Stimulated activated CD4-positive, alpha-beta T cell treated with anti-CD3 and anti-CD28 coated beads, TNF-alpha, amount 100 ng/mL, for 48 hours (primary cell): ENCODE results near the gene FBXW7.
A peak's percentile ranks its signal among the peaks of the same experiment; 100 is the strongest.

Experiments
- DNase-seq, 3 donors: peaks; one replicate each; pipeline ENCODE4 v3.0.0-alpha.2; 2020; ENCODE audit warnings: low read depth in 3 of 3

FBXW7 gene

GRCh38 chr4:152510349-152511147, 25.3 kb downstream of the FBXW7 start:
- DNase-seq = no peak

GRCh38 chr4:152509595-152510225, 26.2 kb downstream of the FBXW7 start:
- no peak for DNase-seq

GRCh38 chr4:152508818-152509217, 27.1 kb downstream of the FBXW7 start:
- no peak for DNase-seq

- DNase-seq = no peak
These were observed 27.5 kb downstream of the FBXW7 start for GRCh38 chr4:152508386-152508785.

- no peak for DNase-seq
These were observed 32.1 kb downstream of the FBXW7 start for GRCh38 chr4:152503653-152504290.

- no peak for DNase-seq
These were observed 33.9 kb downstream of the FBXW7 start for GRCh38 chr4:152501846-152502536.

- DNase-seq = peak in 2 of 3 donors; percentile 49 to 65
These were observed 35.0 kb downstream of the FBXW7 start for GRCh38 chr4:152500800-152501434.

- no peak for DNase-seq
These were observed 35.6 kb downstream of the FBXW7 start for GRCh38 chr4:152500275-152500674.

GRCh38 chr4:152499344-152499743, 36.5 kb downstream of the FBXW7 start:
- no peak for DNase-seq

- DNase-seq = no peak
These were observed 41.9 kb downstream of the FBXW7 start for GRCh38 chr4:152494020-152494419.

- DNase-seq = no peak
These were observed 47.6 kb downstream of the FBXW7 start for GRCh38 chr4:152488246-152488645.

- no peak for DNase-seq
These were observed 49.2 kb downstream of the FBXW7 start for GRCh38 chr4:152486429-152487389.

- peak in 2 of 3 donors; percentile 0 to 16 for DNase-seq
These were observed 50.1 kb downstream of the FBXW7 start for GRCh38 chr4:152485726-152486276.

- no peak for DNase-seq
These were observed 53.7 kb downstream of the FBXW7 start for GRCh38 chr4:152482211-152482610.

GRCh38 chr4:152480901-152481300, 55.0 kb downstream of the FBXW7 start:
- no peak for DNase-seq

- DNase-seq = no peak
These were observed 55.6 kb downstream of the FBXW7 start for GRCh38 chr4:152480326-152480725.

- DNase-seq = no peak
These were observed 56.4 kb downstream of the FBXW7 start for GRCh38 chr4:152479428-152480026.

- DNase-seq = no peak
These were observed 57.2 kb downstream of the FBXW7 start for GRCh38 chr4:152478461-152479237.

GRCh38 chr4:152476796-152477195, 59.1 kb downstream of the FBXW7 start:
- no peak for DNase-seq
